Loucy (cell line): ENCODE measurements around the gene HGFAC.

Source experiments
- H2AFZ ChIP-seq: fragments of 200-600 bp; sonication (generic); 2 replicates; pipeline ENCODE4 v1.6.0; 2016; ENCODE audit warnings: antibody characterized with exemption, mild to moderate bottlenecking, low read length, moderate library complexity
- H3F3A ChIP-seq: fragments of 200-600 bp; 2 replicates; pipeline ENCODE4 v1.6.0; 2016; ENCODE audit warnings: antibody characterized with exemption, low read depth, mild to moderate bottlenecking
- H3K27me3 ChIP-seq: fragments of 200-600 bp; sonication (generic); 2 replicates; pipeline ENCODE4 v1.6.1; 2014; ENCODE audit warnings: low read length, mild to moderate bottlenecking; ENCODE audit not compliant: insufficient read depth, poor library complexity, severe bottlenecking
- H3K36me3 ChIP-seq: fragments of 200-600 bp; sonication (generic); 2 replicates; pipeline ENCODE4 v1.6.1; 2016; ENCODE audit warnings: low read length; ENCODE audit not compliant: insufficient read depth
- H3K4me1 ChIP-seq: fragments of 200-600 bp; sonication (generic); 2 replicates; pipeline ENCODE4 v1.5.1; 2014; ENCODE audit warnings: low read length, mild to moderate bottlenecking; ENCODE audit not compliant: insufficient read depth, poor library complexity, severe bottlenecking
- H3K4me2 ChIP-seq: fragments of 200-600 bp; sonication (generic); 2 replicates; pipeline ENCODE4 v1.6.0; 2014; ENCODE audit warnings: antibody characterized with exemption, low read length, low read depth, mild to moderate bottlenecking; ENCODE audit not compliant: poor library complexity, severe bottlenecking
- H3K4me3 ChIP-seq: fragments of 200-600 bp; sonication (generic); 2 replicates; pipeline ENCODE4 v1.5.1; 2014; ENCODE audit warnings: low read length, mild to moderate bottlenecking, mixed read lengths; ENCODE audit not compliant: poor library complexity, severe bottlenecking
- H3K79me2 ChIP-seq: fragments of 200-600 bp; sonication (generic); 2 replicates; pipeline ENCODE4 v1.6.1; 2014; ENCODE audit warnings: low read length; ENCODE audit not compliant: insufficient read depth
- H3K9ac ChIP-seq: fragments of 200-600 bp; sonication (generic); 2 replicates; pipeline ENCODE4 v1.6.0; 2014; ENCODE audit warnings: mild to moderate bottlenecking, low read depth, low read length, moderate library complexity; ENCODE audit not compliant: poor library complexity, severe bottlenecking
- H3K9me2 ChIP-seq: fragments of 200-600 bp; sonication (generic); replicated peaks from 2 replicates; pipeline ENCODE4 v1.6.1; 2016; ENCODE audit warnings: low read depth, low read length, mixed read lengths
- H3K9me3 ChIP-seq: fragments of 200-600 bp; sonication (generic); 2 replicates; pipeline ENCODE4 v1.6.1; 2014; ENCODE audit warnings: mild to moderate bottlenecking, antibody characterized with exemption, low read length, low read depth; ENCODE audit not compliant: insufficient read depth
- H4K20me1 ChIP-seq: fragments of 200-600 bp; sonication (generic); 2 replicates; pipeline ENCODE4 v1.6.0; 2014; ENCODE audit warnings: antibody characterized with exemption, low read length, mild to moderate bottlenecking; ENCODE audit not compliant: insufficient read depth, poor library complexity, severe bottlenecking
- EZH2phosphoT487 ChIP-seq: fragments of 200-600 bp; IDR thresholded peaks from 2 replicates; pipeline ENCODE4 v1.6.1; 2018; ENCODE audit warnings: antibody characterized with exemption, mild to moderate bottlenecking, moderate library complexity, borderline replicate concordance
- TF ChIP-seq, protein P1 (sequence below): fragments of 200-600 bp; sonication (generic); conservative IDR thresholded peaks from 2 replicates; pipeline ENCODE4 v1.5.1; 2014; ENCODE audit warnings: mild to moderate bottlenecking, antibody characterized with exemption, low read length

The HGFAC gene

DNA sequence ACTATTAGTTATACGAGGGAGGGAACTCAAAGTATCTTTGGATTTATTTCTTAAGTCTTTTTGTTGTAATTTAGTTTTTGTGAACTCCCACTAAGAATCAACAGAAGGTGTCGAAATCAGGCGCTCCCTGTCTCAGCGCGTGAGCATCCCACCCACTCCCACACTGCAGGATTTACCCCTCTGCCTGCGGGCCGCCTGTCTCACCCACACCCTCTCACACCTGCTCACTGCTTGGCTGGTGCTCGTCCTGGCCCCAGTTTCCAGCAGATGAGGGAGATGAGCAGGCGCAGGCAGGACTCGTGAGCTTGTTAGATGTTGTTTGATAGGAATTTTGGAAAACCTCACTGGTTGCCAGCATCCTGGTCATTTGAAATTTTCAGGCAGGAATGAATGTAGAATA, 20.8 kb upstream of the HGFAC start:
- H3K79me2 ChIP-seq, result no peaks in the 10 kb centered on the region
- TF ChIP-seq, protein P1, sequence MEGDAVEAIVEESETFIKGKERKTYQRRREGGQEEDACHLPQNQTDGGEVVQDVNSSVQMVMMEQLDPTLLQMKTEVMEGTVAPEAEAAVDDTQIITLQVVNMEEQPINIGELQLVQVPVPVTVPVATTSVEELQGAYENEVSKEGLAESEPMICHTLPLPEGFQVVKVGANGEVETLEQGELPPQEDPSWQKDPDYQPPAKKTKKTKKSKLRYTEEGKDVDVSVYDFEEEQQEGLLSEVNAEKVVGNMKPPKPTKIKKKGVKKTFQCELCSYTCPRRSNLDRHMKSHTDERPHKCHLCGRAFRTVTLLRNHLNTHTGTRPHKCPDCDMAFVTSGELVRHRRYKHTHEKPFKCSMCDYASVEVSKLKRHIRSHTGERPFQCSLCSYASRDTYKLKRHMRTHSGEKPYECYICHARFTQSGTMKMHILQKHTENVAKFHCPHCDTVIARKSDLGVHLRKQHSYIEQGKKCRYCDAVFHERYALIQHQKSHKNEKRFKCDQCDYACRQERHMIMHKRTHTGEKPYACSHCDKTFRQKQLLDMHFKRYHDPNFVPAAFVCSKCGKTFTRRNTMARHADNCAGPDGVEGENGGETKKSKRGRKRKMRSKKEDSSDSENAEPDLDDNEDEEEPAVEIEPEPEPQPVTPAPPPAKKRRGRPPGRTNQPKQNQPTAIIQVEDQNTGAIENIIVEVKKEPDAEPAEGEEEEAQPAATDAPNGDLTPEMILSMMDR, result no peak
- no peak for TF ChIP-seq EZH2phosphoT487
- no peaks in the 10 kb centered on the region for H3K9me2 ChIP-seq
- peaks cover 85% of the 10 kb centered on the region; the same call in 1 of the 2 replicates for H3K36me3 ChIP-seq
- no peak overlapping the region for H3K9ac ChIP-seq
- H3K4me3 ChIP-seq, result no peak overlapping the region
- no peaks in the 10 kb centered on the region for H3K27me3 ChIP-seq
- H3K4me2 ChIP-seq, result no peak overlapping the region
- H4K20me1 ChIP-seq, result no peaks in the 10 kb centered on the region
- no peak overlapping the region for H2AFZ ChIP-seq
- H3F3A ChIP-seq, result no peaks in the 10 kb centered on the region
- no peaks in the 10 kb centered on the region for H3K4me1 ChIP-seq
- H3K9me3 ChIP-seq, result no peaks in the 10 kb centered on the region

DNA sequence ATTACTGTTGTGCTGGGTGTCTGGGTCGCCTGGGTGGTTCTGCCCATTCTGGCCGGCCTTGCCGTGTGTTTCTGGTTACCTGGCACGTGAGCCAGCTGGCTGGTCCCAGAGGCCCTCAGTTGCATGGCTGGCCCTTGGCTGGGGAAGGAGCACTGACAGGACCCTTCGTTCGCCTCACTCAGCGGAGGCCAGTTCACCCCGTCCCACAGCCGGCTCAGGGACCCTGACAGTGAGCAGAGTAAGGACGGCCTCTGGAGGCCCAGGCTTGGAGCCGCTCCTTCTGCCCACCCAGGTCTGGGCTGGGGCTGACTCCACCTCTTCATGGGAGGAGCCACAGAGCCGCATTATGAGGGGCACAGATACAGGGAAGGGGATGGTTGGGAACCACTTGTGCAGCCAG, 20.3 kb upstream of the HGFAC start:
- Histone ChIP-seq H3K36me3 (peaks cover 80% of the 10 kb centered on the region; the same call in 1 of the 2 replicates), H3K4me3 (no peak overlapping the region), H3K9me2 (no peaks in the 10 kb centered on the region)

DNA sequence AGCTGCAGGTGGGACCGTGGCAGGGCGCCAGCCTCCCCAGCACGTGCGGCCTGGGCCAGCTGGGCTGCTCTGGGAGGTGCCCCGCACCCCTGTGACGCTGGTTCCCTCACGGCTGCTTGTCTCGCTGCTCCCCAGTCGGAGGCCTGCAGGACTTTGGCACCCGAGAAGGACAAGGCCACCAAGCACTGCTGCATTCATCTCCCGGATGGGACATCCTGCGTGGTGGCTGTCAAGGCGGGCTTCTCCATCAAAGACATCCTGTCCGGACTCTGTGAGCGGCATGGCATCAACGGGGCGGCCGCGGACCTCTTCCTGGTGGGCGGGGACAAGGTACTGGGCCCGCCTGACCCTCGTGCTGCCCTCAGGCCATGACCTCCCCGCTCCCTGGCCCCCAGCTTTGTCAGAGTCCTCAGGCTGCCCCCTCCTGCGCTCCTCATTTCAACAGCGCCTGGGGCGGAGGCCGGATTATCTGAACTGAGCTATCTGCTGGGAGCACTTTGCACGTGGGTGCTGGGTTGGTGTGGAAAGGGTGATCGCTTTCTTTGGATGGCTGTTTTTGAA, 19.4 kb upstream of the HGFAC start:
- no peaks in the 10 kb centered on the region for H3F3A ChIP-seq
- H2AFZ ChIP-seq, result no peak overlapping the region
- H3K4me2 ChIP-seq, result no peak overlapping the region
- H4K20me1 ChIP-seq, result no peaks in the 10 kb centered on the region
- no peak overlapping the region for H3K4me3 ChIP-seq
- no peak overlapping the region for H3K9ac ChIP-seq
- TF ChIP-seq EZH2phosphoT487, result no peak
- TF ChIP-seq, protein P1, result no peak
- H3K27me3 ChIP-seq, result no peaks in the 10 kb centered on the region
- no peaks in the 10 kb centered on the region for H3K9me3 ChIP-seq
- peaks cover 72% of the 10 kb centered on the region; the same call in 1 of the 2 replicates for H3K36me3 ChIP-seq
- H3K4me1 ChIP-seq, result no peaks in the 10 kb centered on the region
- H3K79me2 ChIP-seq, result no peaks in the 10 kb centered on the region
- no peaks in the 10 kb centered on the region for H3K9me2 ChIP-seq

More for the DNA sequence above, 20.3 kb upstream of the HGFAC start:
- Histone ChIP-seq H3K4me2 (no peak overlapping the region), H3K27me3 (no peaks in the 10 kb centered on the region), H3K79me2 (no peaks in the 10 kb centered on the region), H3K9ac (no peak overlapping the region), H2AFZ (no peak overlapping the region), H3K9me3 (no peaks in the 10 kb centered on the region), H3K4me1 (no peaks in the 10 kb centered on the region), H4K20me1 (no peaks in the 10 kb centered on the region), H3F3A (no peaks in the 10 kb centered on the region)
- TF ChIP-seq, protein P1, result no peak
- TF ChIP-seq EZH2phosphoT487, result no peak
